WTC11 (cell line): ENCODE results near the gene BLNK. TPM values are rescaled to one million over a fixed set of nuclear protein-coding genes. Genes with fewer than 3 reads are reported as not detected.

Source experiments
- ATAC-seq: fragments of 200-7000 bp; cut with Tn5 transposase; 2 replicates; pipeline ENCODE4 v1.10.0; 2021; ENCODE audit warnings: mild to moderate bottlenecking, moderate library complexity
- CTCF ChIA-PET: fragments of 300-600 bp; sonication (Branson Sonifier 250); formaldehyde crosslinking; loops from one replicate; lab custom pipeline; 2021; ENCODE audit warnings: antibody characterized with exemption; lab: Charles Lee
- POLR2A ChIA-PET: fragments of 350-600 bp; sonication (Branson Sonifier 250); formaldehyde crosslinking; loops from one replicate; lab custom pipeline; 2021; ENCODE audit warnings: antibody characterized with exemption; lab: Charles Lee
- DNase-seq: peaks from one replicate; pipeline ENCODE4 v3.0.0; 2021; ENCODE audit warnings: low spot score
- H3K27ac Mint-ChIP-seq: 2 replicates; pipeline ENCODE4 v1.8.0; 2021; ENCODE audit warnings: mixed read lengths
- H3K27me3 Mint-ChIP-seq: 2 replicates; pipeline ENCODE4 v1.8.0; 2021; ENCODE audit warnings: low read depth, mild to moderate bottlenecking, moderate library complexity, mixed read lengths
- H3K36me3 Mint-ChIP-seq: 2 replicates; pipeline ENCODE4 v1.8.0; 2021; ENCODE audit warnings: mixed read lengths
- H3K4me1 Mint-ChIP-seq: 2 replicates; pipeline ENCODE4 v1.8.0; 2022; ENCODE audit warnings: mixed read lengths
- H3K4me3 Mint-ChIP-seq: 2 replicates; pipeline ENCODE4 v1.8.0; 2021; ENCODE audit warnings: mild to moderate bottlenecking, moderate library complexity, mixed read lengths
- H3K9me3 Mint-ChIP-seq: 2 replicates; pipeline ENCODE4 v1.8.0; 2021; ENCODE audit warnings: mixed read lengths
- AFF4 ChIP-seq: sonication (generic); formaldehyde crosslinking; IDR thresholded peaks from 2 replicates; pipeline ENCODE4 v1.8.1; 2023; ENCODE audit warnings: mild to moderate bottlenecking, missing genetic modification reagents, borderline replicate concordance
- NR1H2 ChIP-seq: sonication (generic); formaldehyde crosslinking; IDR thresholded peaks from 2 replicates; pipeline ENCODE4 v1.9.0; 2021; ENCODE audit warnings: mild to moderate bottlenecking, moderate library complexity, missing genetic modification reagents
- NR3C1 ChIP-seq: sonication (generic); formaldehyde crosslinking; conservative IDR thresholded peaks from 2 replicates; pipeline ENCODE4 v1.8.1; 2023; ENCODE audit warnings: low read depth, mild to moderate bottlenecking, missing genetic modification reagents
- SMAD3 ChIP-seq: sonication (generic); formaldehyde crosslinking; IDR thresholded peaks from 2 replicates; pipeline ENCODE4 v1.8.0; 2022; ENCODE audit warnings: missing genetic modification reagents, mild to moderate bottlenecking, borderline replicate concordance
- STAT6 ChIP-seq: sonication (generic); formaldehyde crosslinking; conservative IDR thresholded peaks from 2 replicates; pipeline ENCODE4 v1.8.1; 2023; ENCODE audit warnings: mild to moderate bottlenecking, low read depth, missing genetic modification reagents, moderate library complexity
- TP53 ChIP-seq: sonication (generic); formaldehyde crosslinking; IDR thresholded peaks from 2 replicates; pipeline ENCODE4 v1.8.1; 2023; ENCODE audit warnings: mild to moderate bottlenecking, missing genetic modification reagents
- USF1 ChIP-seq: sonication (generic); formaldehyde crosslinking; IDR thresholded peaks from 2 replicates; pipeline ENCODE4 v1.8.0; 2022; ENCODE audit warnings: mild to moderate bottlenecking, missing genetic modification reagents
- ZNF138 ChIP-seq: sonication (generic); formaldehyde crosslinking; conservative IDR thresholded peaks from 2 replicates; pipeline ENCODE4 v1.8.1; 2022; ENCODE audit warnings: mild to moderate bottlenecking, moderate library complexity, missing genetic modification reagents
- ZNF219 ChIP-seq: sonication (generic); formaldehyde crosslinking; IDR thresholded peaks from 2 replicates; pipeline ENCODE4 v1.8.0; 2023; ENCODE audit warnings: missing genetic modification reagents, mild to moderate bottlenecking, borderline replicate concordance
- ZNF423 ChIP-seq: fragments of 250-450 bp; sonication (Bioruptor Pico); IDR thresholded peaks from 2 replicates; pipeline ENCODE4 v2.1.2; 2022; ENCODE audit warnings: mild to moderate bottlenecking, moderate library complexity
- ZNF425 ChIP-seq: fragments of 250-450 bp; sonication (Bioruptor Pico); conservative IDR thresholded peaks from 2 replicates; pipeline ENCODE4 v1.9.0; 2021; ENCODE audit warnings: mild to moderate bottlenecking
- total RNA-seq: library from RNA; stranded (reverse); gene quantifications from 3 replicates; pipeline ENCODE4 v1.2.3, GENCODE V29; 2021

Gene BLNK
- total RNA-seq, 1 experiment from 2014 or later = not detected

GRCh38 chr10:96280859-96281258, 9.5 kb upstream of the BLNK start (continued):
- TF ChIP-seq USF1 = no peak
- no peak for TF ChIP-seq ZNF219
- no peak for TF ChIP-seq ZNF423
- no peak for TF ChIP-seq SMAD3 (CRISPR knock-in tag)
- TF ChIP-seq TP53 (CRISPR knock-in tag) = no peak
- no peak for TF ChIP-seq NR1H2 (CRISPR knock-in tag)
- TF ChIP-seq AFF4 (CRISPR knock-in tag) = no peak
- TF ChIP-seq ZNF138 (CRISPR knock-in tag) = no peak
- TF ChIP-seq NR3C1 = no peak

- no peaks in the 10 kb centered on the region; the same call in 1 of the 2 replicates for H3K27me3 Mint-ChIP-seq
- no peaks in the 10 kb centered on the region for H3K4me1 Mint-ChIP-seq
- no peak overlapping the region for H3K4me3 Mint-ChIP-seq
- H3K9me3 Mint-ChIP-seq = no peaks in the 10 kb centered on the region
- no peak overlapping the region for H3K27ac Mint-ChIP-seq
- ATAC-seq (peak; percentile 69), DNase-seq (no peak)
- CTCF ChIA-PET = no interaction called here
- H3K36me3 Mint-ChIP-seq = no peaks in the 10 kb centered on the region
- TF ChIP-seq STAT6 (CRISPR knock-in tag) = no peak
- TF ChIP-seq ZNF425 (CRISPR knock-in tag) = no peak
- TF ChIP-seq AFF4 (CRISPR knock-in tag) = no peak
- TF ChIP-seq NR3C1 = no peak
- POLR2A ChIA-PET = no interaction called here
These were observed 7.8 kb upstream of the BLNK start for GRCh38 chr10:96279191-96279641.
